Measurements from ENCODE around the gene SLC44A5. TPM values are rescaled to one million over a fixed set of nuclear protein-coding genes. Genes with fewer than 3 reads are reported as not detected.
"Not testable (repeated sequence)": the region's sequence is repeated elsewhere in the genome, so short reads cannot be mapped to it uniquely, and the experiment has no call there.

The SLC44A5 gene
- total RNA-seq, 2 experiments from 2014 or later = 0.34 to 0.40 TPM

DNA sequence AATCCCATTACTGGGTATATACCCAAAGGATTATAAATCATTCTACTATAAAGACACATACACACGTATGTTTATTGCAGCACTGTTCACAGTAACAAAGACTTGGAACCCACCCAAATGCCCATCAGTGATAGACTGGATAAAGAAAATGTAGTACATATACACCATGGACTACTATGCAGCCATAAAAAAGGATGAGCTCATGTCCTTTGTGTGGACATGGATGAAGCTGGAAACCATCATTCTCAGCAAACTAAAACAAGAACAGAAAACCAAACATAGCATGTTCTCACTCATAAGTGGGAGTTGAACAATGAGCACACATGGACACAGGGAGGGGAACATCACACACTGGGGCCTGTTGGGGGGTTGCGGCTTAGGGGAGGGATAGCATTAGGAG lies 347.3 kb downstream of the SLC44A5 start:
- H3K4me3 Mint-ChIP-seq; DNase-seq; H3K27ac Mint-ChIP-seq; CTCF ChIA-PET; H3K36me3 Mint-ChIP-seq; H3K4me1 Mint-ChIP-seq (ENCODE audit: low read depth); intact Hi-C loops (cut with micrococcal nuclease); H3K9me3 Mint-ChIP-seq; H3K27me3 Mint-ChIP-seq; POLR2A ChIA-PET: not testable (repeated sequence)

- POLR2A ChIA-PET; H3K9me3 Mint-ChIP-seq; intact Hi-C loops (cut with micrococcal nuclease); CTCF ChIA-PET; H3K27me3 Mint-ChIP-seq; H3K4me1 Mint-ChIP-seq (ENCODE audit: low read depth); H3K36me3 Mint-ChIP-seq; H3K27ac Mint-ChIP-seq; H3K4me3 Mint-ChIP-seq; DNase-seq: not testable (repeated sequence)
Measured at GRCh38 chr1:75261946-75262345, 349.0 kb downstream of the SLC44A5 start.

DNA sequence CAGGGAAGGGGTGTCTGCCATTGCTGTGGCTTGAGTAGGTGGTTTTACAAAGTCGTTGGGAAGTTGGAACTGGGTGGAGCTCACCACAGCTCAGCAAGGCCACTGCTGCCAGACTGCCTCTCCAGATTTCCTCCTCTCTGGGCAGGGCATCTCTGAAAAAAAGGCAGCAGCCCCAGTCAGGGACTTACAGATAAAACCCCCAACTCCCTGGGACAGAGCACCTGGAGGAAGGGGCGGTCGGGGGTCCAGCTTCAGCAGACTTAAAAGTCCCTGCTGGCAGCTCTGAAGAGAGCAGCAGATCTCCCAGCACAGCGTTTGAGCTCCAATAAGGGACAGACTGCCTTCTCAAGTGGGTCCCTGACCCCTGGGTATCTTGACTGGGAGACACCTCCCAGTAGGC lies 352.6 kb downstream of the SLC44A5 start:
- intact Hi-C loops (cut with micrococcal nuclease) = no loop called here

GRCh38 chr1:75257424-75257823 lies 353.5 kb downstream of the SLC44A5 start:
- CTCF ChIA-PET = no interaction called here

More for the DNA sequence above, 352.6 kb downstream of the SLC44A5 start:
- H3K36me3 Mint-ChIP-seq = no peaks in the 10 kb centered on the region
- no peaks in the 10 kb centered on the region for H3K27me3 Mint-ChIP-seq
- H3K27ac Mint-ChIP-seq = no peak overlapping the region
- no peak for DNase-seq
- POLR2A ChIA-PET = no interaction called here
- H3K9me3 Mint-ChIP-seq = peaks cover 8% of the 10 kb centered on the region
- H3K4me3 Mint-ChIP-seq = no peak overlapping the region
- no peaks in the 10 kb centered on the region for H3K4me1 Mint-ChIP-seq (ENCODE audit: low read depth)
- CTCF ChIA-PET = no interaction called here

GRCh38 chr1:75250114-75250513 lies 360.8 kb downstream of the SLC44A5 start:
- DNase-seq; H3K4me3 Mint-ChIP-seq; POLR2A ChIA-PET; H3K4me1 Mint-ChIP-seq (ENCODE audit: low read depth); H3K27ac Mint-ChIP-seq; CTCF ChIA-PET; H3K27me3 Mint-ChIP-seq; intact Hi-C loops (cut with micrococcal nuclease); H3K9me3 Mint-ChIP-seq; H3K36me3 Mint-ChIP-seq: not testable (repeated sequence)

More at GRCh38 chr1:75257424-75257823, 353.5 kb downstream of the SLC44A5 start:
- DNase-seq = no peak
- Mint-ChIP-seq H3K27ac (no peak overlapping the region), H3K9me3 (peaks cover 5% of the 10 kb centered on the region), H3K4me1 (ENCODE audit: low read depth) (no peaks in the 10 kb centered on the region), H3K36me3 (no peaks in the 10 kb centered on the region), H3K4me3 (no peak overlapping the region), H3K27me3 (no peaks in the 10 kb centered on the region)
- intact Hi-C loops (cut with micrococcal nuclease) = no loop called here
- POLR2A ChIA-PET = no interaction called here

- intact Hi-C loops (cut with micrococcal nuclease) = no loop called here
- Mint-ChIP-seq H3K9me3 (no peaks in the 10 kb centered on the region), H3K36me3 (no peaks in the 10 kb centered on the region), H3K4me3 (no peak overlapping the region), H3K27me3 (no peaks in the 10 kb centered on the region), H3K27ac (no peak overlapping the region), H3K4me1 (ENCODE audit: low read depth) (no peaks in the 10 kb centered on the region)
- no peak for DNase-seq
- ChIA-PET POLR2A (no interaction called here), CTCF (no interaction called here)
Measured at GRCh38 chr1:75245239-75245638, 365.7 kb downstream of the SLC44A5 start.

DNA sequence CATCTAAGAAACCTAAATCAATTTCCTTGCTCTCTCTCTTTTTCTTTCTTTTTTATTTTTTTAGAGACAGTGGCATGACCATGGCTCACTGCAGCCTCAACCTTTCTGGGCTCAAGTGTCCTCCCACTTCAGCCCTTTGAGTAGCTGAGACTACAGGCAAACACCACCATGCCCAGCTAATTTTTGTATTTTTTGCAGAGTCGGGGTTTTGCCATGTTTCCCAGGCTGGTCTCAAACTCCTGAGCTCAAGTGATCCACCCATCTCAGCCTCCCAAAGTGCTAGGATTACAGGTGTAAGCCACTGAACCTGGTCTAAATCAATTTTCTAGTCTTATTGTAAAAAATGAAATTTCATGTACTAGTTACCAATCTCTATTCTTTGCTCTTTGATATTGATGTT lies 367.8 kb downstream of the SLC44A5 start:
- Mint-ChIP-seq H3K27me3 (no peaks in the 10 kb centered on the region), H3K4me3 (no peak overlapping the region), H3K36me3 (no peaks in the 10 kb centered on the region), H3K9me3 (no peaks in the 10 kb centered on the region), H3K27ac (no peak overlapping the region), H3K4me1 (ENCODE audit: low read depth) (no peaks in the 10 kb centered on the region)
- ChIA-PET CTCF (interaction anchor here (1.1 kb wide), 1 partner anchor 10 kb away, joined by 6 read pairs; no protein-coding TSS in a partner anchor), POLR2A (no interaction called here)
- intact Hi-C loops (cut with micrococcal nuclease) = no loop called here
- DNase-seq = no peak

DNA sequence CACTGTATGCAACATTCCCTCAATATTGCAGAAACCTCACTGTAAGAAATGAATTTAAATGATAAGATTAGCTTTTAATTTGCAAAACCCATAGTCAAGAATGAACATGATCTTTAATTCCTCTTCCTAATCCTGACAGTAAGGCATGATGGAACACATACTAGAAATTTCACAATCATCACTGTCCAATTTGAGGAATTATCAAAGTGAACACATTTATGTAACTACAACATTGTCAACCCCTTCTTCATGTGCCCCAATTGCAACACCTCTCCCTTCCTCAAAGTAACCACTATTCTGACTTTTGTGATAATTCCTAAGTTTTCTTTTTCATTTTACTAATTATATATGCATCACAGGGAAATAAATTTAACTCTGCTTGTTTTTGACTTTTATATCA lies 373.6 kb downstream of the SLC44A5 start:
- ChIA-PET POLR2A (no interaction called here), CTCF (interaction anchor here (0.6 kb wide), 1 partner anchor 23 kb away, joined by 3 read pairs; no protein-coding TSS in a partner anchor)
- H3K27ac Mint-ChIP-seq = no peak overlapping the region
- H3K4me3 Mint-ChIP-seq = no peak overlapping the region
- intact Hi-C loops (cut with micrococcal nuclease) = no loop called here
- H3K9me3 Mint-ChIP-seq = no peaks in the 10 kb centered on the region
- H3K4me1 Mint-ChIP-seq (ENCODE audit: low read depth) = no peaks in the 10 kb centered on the region
- H3K27me3 Mint-ChIP-seq = no peaks in the 10 kb centered on the region
- DNase-seq = no peak
- no peaks in the 10 kb centered on the region for H3K36me3 Mint-ChIP-seq

DNA sequence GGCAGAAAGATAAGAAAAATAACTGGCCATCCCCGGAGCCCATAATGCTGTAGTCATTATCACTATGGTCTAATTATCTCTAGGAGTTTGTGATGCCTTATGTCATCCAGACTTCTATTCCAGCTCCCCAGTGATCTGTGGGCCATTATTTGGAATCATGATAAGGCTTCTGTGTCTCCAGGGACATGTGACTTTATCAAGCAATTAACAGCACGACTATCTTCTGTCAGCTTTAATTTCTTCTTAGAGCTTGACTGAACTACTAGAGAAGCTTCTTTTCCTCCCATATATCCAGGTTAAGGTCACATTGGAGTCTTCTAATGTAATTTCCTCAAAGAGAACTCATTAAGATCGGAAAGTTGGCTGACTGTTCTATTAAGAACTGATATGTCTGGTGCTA lies 376.4 kb downstream of the SLC44A5 start:
- H3K4me1 Mint-ChIP-seq (ENCODE audit: low read depth) = no peaks in the 10 kb centered on the region
- no peaks in the 10 kb centered on the region for H3K36me3 Mint-ChIP-seq
- ChIA-PET POLR2A (no interaction called here), CTCF (no interaction called here)
- H3K27me3 Mint-ChIP-seq = no peaks in the 10 kb centered on the region
- DNase-seq = no peak
- no peak overlapping the region for H3K27ac Mint-ChIP-seq
- H3K4me3 Mint-ChIP-seq = no peak overlapping the region
- no peaks in the 10 kb centered on the region for H3K9me3 Mint-ChIP-seq
- intact Hi-C loops (cut with micrococcal nuclease) = no loop called here

DNA sequence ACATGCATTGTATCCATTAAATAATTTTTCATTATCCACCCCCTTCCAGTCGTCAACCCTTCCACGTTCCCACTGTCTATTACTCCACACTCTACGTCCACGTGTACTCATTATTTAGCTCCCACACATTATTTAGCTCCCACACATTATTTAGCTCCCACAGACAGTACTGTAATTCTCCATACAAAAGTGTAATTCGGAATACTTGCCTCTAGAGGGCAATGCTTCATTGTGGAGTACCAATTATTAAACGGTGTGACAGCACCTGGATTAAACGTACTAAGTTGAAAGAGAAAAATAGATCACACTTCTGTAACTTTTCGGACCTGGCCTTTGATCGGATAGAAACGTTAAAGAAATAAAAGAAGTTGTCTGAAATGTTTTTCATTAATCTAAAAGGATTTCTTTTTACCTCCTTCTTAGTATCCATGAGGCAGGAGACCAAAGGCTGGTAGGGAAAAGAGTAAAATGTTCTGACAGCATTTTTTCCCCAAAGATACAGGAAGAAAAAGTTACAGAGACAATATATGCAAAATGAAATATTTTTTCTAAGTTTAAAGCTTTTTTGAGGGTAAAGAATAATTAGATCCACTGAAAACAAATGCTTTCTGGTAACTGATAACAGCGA lies 377.5 kb downstream of the SLC44A5 start:
- intact Hi-C loops (cut with micrococcal nuclease) = loop anchor here (1.0 kb wide), 1 partner anchor 399 kb away; no protein-coding TSS in a partner anchor
- no peaks in the 10 kb centered on the region for H3K36me3 Mint-ChIP-seq
- no peak overlapping the region for H3K27ac Mint-ChIP-seq
- H3K9me3 Mint-ChIP-seq = no peaks in the 10 kb centered on the region
- CTCF ChIA-PET = interaction anchor here (1.0 to 1.6 kb wide), 5 partner anchors 9 to 400 kb away, joined by 3 to 7 read pairs (median 5); no protein-coding TSS in a partner anchor
- DNase-seq = no peak
- H3K27me3 Mint-ChIP-seq = no peaks in the 10 kb centered on the region
- H3K4me1 Mint-ChIP-seq (ENCODE audit: low read depth) = no peaks in the 10 kb centered on the region
- POLR2A ChIA-PET = no interaction called here
- no peak overlapping the region for H3K4me3 Mint-ChIP-seq

DNA sequence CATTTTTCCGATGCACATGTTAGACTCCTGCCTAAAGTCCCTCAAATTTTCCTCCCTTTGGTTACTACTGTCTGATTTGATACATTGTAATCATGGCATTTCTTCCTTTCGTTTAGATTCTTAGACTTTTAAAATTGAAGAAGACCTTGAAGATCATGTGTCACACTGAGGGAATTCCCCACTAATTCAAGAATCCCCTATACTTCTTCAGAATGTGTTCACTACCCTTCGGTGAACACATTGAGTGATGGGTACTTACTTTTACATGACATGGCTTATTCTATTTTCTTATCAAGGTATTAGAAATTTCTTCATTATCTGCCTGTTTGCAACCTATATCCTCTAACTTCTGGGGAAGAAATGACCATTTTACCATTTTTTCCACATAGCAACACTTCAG lies 390.8 kb downstream of the SLC44A5 start:
- Mint-ChIP-seq H3K36me3 (no peaks in the 10 kb centered on the region), H3K27me3 (no peaks in the 10 kb centered on the region), H3K4me1 (ENCODE audit: low read depth) (no peaks in the 10 kb centered on the region), H3K4me3 (no peak overlapping the region), H3K27ac (no peak overlapping the region), H3K9me3 (no peaks in the 10 kb centered on the region)
- ChIA-PET CTCF (no interaction called here), POLR2A (no interaction called here)
- no peak for DNase-seq
- intact Hi-C loops (cut with micrococcal nuclease) = no loop called here

GRCh38 chr1:75214017-75214416 lies 396.9 kb downstream of the SLC44A5 start:
- DNase-seq = no peak
- Mint-ChIP-seq H3K9me3 (no peaks in the 10 kb centered on the region), H3K4me1 (ENCODE audit: low read depth) (no peaks in the 10 kb centered on the region), H3K27ac (no peak overlapping the region), H3K27me3 (no peaks in the 10 kb centered on the region), H3K4me3 (no peak overlapping the region), H3K36me3 (no peaks in the 10 kb centered on the region)
- intact Hi-C loops (cut with micrococcal nuclease) = no loop called here
- POLR2A ChIA-PET = no interaction called here
- CTCF ChIA-PET = no interaction called here

DNA sequence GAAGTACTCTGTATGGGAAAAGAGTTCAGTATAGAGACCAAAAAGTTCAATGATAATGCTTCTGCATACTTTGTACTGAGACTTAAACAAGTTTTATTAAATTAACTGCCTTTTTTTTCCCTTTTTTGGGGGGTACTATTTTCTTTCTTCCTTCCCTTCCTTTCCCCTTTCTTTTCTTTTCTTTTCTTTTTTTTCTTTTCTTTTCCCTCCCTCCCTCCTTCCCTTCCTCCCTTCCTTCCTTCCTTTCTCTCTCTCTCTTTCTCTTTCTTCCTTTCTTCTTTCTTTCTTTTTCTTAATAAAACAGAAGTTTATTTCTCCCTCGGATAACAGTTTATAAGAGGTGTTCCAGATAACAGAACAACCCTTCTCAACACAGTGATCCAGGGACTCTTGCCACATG lies 399.3 kb downstream of the SLC44A5 start:
- Mint-ChIP-seq H3K9me3 (no peaks in the 10 kb centered on the region), H3K4me1 (ENCODE audit: low read depth) (no peaks in the 10 kb centered on the region), H3K27ac (no peak overlapping the region), H3K36me3 (no peaks in the 10 kb centered on the region), H3K4me3 (no peak overlapping the region), H3K27me3 (no peaks in the 10 kb centered on the region)
- no peak for DNase-seq
- ChIA-PET POLR2A (no interaction called here), CTCF (interaction anchor here (0.8 to 1.2 kb wide), 2 partner anchors 9 to 439 kb away, joined by 3 read pairs; no protein-coding TSS in a partner anchor)
- intact Hi-C loops (cut with micrococcal nuclease) = no loop called here
